Coronary artery (tissue), 2 donors: Measurements from ENCODE around the gene PFKFB2.

Source experiments
- DNase-seq: peaks from one replicate; pipeline ENCODE4 v3.0.0-alpha.2; 2017; ENCODE audit warnings: low spot score
- H3K27ac ChIP-seq, 2 donors: fragments of 200-600 bp; sonication (generic); one replicate each; pipeline ENCODE4 v1.5.1; 2016 to 2019
- H3K4me3 ChIP-seq: fragments of 200-600 bp; sonication (generic); 2 replicates; pipeline ENCODE4 v1.5.1; 2016; ENCODE audit warnings: mild to moderate bottlenecking, moderate library complexity
- TF ChIP-seq, protein P1 (sequence below): fragments of 200-600 bp; sonication (generic); IDR thresholded peaks from one replicate; pipeline ENCODE4 v1.5.1; 2019; ENCODE audit warnings: antibody characterized with exemption

PFKFB2 gene

GRCh38 chr1:207049514-207049913 is 3.6 kb upstream of the PFKFB2 start:
- no peak for DNase-seq
- TF ChIP-seq, protein P1, sequence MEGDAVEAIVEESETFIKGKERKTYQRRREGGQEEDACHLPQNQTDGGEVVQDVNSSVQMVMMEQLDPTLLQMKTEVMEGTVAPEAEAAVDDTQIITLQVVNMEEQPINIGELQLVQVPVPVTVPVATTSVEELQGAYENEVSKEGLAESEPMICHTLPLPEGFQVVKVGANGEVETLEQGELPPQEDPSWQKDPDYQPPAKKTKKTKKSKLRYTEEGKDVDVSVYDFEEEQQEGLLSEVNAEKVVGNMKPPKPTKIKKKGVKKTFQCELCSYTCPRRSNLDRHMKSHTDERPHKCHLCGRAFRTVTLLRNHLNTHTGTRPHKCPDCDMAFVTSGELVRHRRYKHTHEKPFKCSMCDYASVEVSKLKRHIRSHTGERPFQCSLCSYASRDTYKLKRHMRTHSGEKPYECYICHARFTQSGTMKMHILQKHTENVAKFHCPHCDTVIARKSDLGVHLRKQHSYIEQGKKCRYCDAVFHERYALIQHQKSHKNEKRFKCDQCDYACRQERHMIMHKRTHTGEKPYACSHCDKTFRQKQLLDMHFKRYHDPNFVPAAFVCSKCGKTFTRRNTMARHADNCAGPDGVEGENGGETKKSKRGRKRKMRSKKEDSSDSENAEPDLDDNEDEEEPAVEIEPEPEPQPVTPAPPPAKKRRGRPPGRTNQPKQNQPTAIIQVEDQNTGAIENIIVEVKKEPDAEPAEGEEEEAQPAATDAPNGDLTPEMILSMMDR, result no peak
- Histone ChIP-seq H3K27ac (no peak overlapping the region), H3K4me3 (peak overlapping the region; percentile 96)

DNA sequence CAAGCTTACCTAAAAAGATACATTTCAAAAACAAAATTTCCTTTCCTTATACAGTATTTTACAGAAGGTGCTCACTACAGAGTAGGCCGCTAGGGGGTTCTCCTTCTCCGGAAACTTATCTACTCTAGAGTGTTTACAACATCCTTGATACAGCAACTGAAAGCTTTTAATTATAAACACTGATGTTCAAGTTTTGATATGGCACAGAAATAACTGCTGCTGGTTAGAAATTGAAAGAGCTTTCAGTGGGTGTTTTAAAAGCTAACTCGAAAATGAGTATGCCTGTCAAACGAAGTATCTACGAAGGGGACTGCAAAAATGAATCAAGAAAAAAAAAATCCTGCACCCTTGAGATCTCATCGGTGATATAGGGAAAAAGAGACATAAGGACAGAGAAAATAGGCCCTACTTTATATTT is 3.1 kb upstream of the PFKFB2 start:
- TF ChIP-seq, protein P1, result peak; percentile 28
- peak overlapping the region; percentile 73 to 91 for H3K27ac ChIP-seq
- no peak for DNase-seq
- peak overlapping the region; percentile 96 for H3K4me3 ChIP-seq

GRCh38 chr1:207050480-207051190 is 2.4 kb upstream of the PFKFB2 start:
- TF ChIP-seq, protein P1, result no peak
- peak overlapping the region; percentile 73 to 91 for H3K27ac ChIP-seq
- H3K4me3 ChIP-seq, result peak overlapping the region; percentile 96
- peak; percentile 93 for DNase-seq

GRCh38 chr1:207051191-207051943 is 1.7 kb upstream of the PFKFB2 start, which contains the start of gene YOD1:
Gene YOD1, minus strand, starts transcription at chr1:207051208. Its CDS starts 178 bp downstream, at chr1:207051030.
- peak within 1 kb of the TSS; percentile 73 to 98 for H3K27ac ChIP-seq
- DNase-seq, result no peak
- TF ChIP-seq, protein P1, result no peak
- peak within 1 kb of the TSS; percentile 96 for H3K4me3 ChIP-seq

DNA sequence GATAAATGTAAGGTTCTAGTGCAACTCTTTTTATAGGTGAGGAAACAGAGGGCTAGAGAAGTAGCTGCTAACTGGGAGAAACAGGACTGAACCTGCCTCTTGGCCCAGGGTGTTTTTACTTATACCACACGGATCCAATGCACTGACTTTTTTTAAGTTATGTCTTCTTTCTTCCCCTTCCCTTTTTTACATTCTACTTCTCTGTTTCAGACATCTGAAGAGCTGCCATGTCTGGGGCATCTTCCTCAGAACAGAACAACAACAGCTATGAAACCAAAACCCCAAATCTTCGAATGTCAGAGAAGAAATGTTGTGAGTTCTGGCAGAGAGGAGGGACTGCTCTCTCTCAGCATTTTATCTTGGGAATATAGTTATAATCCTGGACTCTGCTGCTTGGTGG is 1.4 kb downstream of the PFKFB2 start:
- TF ChIP-seq, protein P1, result no peak
- Histone ChIP-seq H3K4me3 (no peak overlapping the region), H3K27ac (peak overlapping the region in 1 of 2 donors; percentile 17)
- DNase-seq, result no peak

DNA sequence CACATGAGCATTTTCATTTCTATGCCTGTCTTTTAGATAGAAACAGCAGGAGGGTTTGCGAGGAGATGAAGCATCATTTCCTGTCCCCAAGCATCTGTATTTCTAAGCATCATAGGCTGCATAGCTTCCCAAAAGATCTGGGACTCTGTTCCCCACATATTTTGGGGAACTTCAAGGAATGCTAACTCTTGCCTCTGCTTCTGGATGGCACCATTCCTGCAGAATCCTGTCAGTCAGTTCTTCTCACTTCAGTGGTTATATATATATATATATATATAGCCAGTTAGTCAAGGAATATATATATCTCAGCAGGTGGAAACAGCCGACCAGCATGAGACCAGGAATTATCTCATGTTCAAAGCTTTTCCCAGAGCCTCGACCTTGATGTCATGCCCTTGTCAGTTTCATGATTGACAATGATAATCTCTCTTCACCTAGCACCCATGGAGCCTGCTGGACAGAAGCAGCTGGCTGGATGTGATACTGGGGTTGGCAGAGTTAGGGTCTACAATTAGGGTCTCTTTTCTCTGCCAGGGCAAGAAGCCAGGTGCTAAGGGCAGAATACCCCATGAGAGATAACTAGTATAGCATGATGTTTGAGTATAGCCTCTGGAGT is 2.4 kb downstream of the PFKFB2 start:
- TF ChIP-seq, protein P1, result no peak
- Histone ChIP-seq H3K4me3 (no peak overlapping the region), H3K27ac (no peak overlapping the region)
- DNase-seq, result no peak
